BLaER1 treated with 17β-estradiol and CSF1 and Interleukin-3, amounts not matched to agents 10 nM and 100 nM (cell line): ENCODE results near the gene FRMD8.
"Not testable (repeated sequence)": the region's sequence is repeated elsewhere in the genome, so short reads cannot be mapped to it uniquely, and the experiment has no call there.

Experiments used
- H3K27ac ChIP-seq, 11 experiments: shearing (Covaris generic); formaldehyde crosslinking; 2 replicates each; pipeline ENCODE4 v1.8.1; 2022
- H3K27me3 ChIP-seq, 11 experiments: shearing (Covaris generic); formaldehyde crosslinking; 2 replicates each; pipeline ENCODE4 v1.8.1; 2022
- H3K36me3 ChIP-seq, 11 experiments: shearing (Covaris generic); formaldehyde crosslinking; 2 replicates each; pipeline ENCODE4 v1.8.1; 2022
- H3K4me1 ChIP-seq, 10 experiments: shearing (Covaris generic); formaldehyde crosslinking; 2 replicates each; pipeline ENCODE4 v1.8.1; 2022
- H3K4me2 ChIP-seq, 11 experiments: shearing (Covaris generic); formaldehyde crosslinking; 2 replicates each; pipeline ENCODE4 v1.8.1; 2022
- H3K4me3 ChIP-seq, 10 experiments: shearing (Covaris generic); formaldehyde crosslinking; 2 replicates each; pipeline ENCODE4 v1.8.1; 2022
- H3K9ac ChIP-seq, 11 experiments: shearing (Covaris generic); formaldehyde crosslinking; 2 replicates each; pipeline ENCODE4 v1.8.1; 2022
- H3K9me3 ChIP-seq, 11 experiments: shearing (Covaris generic); formaldehyde crosslinking; replicated peaks in 1 of 11; 2 replicates each; pipeline ENCODE4 v1.8.1; 2022
- H4K20me1 ChIP-seq, 11 experiments: shearing (Covaris generic); formaldehyde crosslinking; 2 replicates each; pipeline ENCODE4 v1.8.1; 2022
- Cebpa-rat ChIP-seq, 11 experiments: shearing (Covaris generic); IDR thresholded peaks; 2 replicates each; pipeline ENCODE4 v1.8.1; 2022

FRMD8 gene

GRCh38 chr11:65446446-65447277, 60.2 kb downstream of the FRMD8 start:
- H3K4me3 ChIP-seq: no peak overlapping the region
- H3K27me3 ChIP-seq: no peaks in the 10 kb centered on the region
- peak overlapping the region in 10 of 11 experiments; percentile 32 to 89 (median 53); a peak in 17 of 22 replicates for H3K27ac ChIP-seq
- peaks cover 0 to 15% (median 0%) of the 10 kb centered on the region in 11 experiments; a peak in 5 of 22 replicates for H3K9me3 ChIP-seq
- H3K9ac ChIP-seq: peak overlapping the region in 5 of 11 experiments; percentile 21 to 63 (median 41); a peak in 6 of 22 replicates
- no peak for TF ChIP-seq Cebpa-rat (IDR thresholded peaks at IDR 0.05)
- peaks cover 0 to 42% (median 0%) of the 10 kb centered on the region in 11 experiments; a peak in 5 of 22 replicates for H3K36me3 ChIP-seq
- H3K4me2 ChIP-seq: peak overlapping the region in 8 of 11 experiments; percentile 55 to 93 (median 76); a peak in 16 of 22 replicates
- peaks cover 20 to 84% (median 72%) of the 10 kb centered on the region in 10 experiments for H3K4me1 ChIP-seq
- peaks cover 24 to 77% (median 50%) of the 10 kb centered on the region in 11 experiments; a peak in 19 of 22 replicates for H4K20me1 ChIP-seq

GRCh38 chr11:65448074-65448417, 61.6 kb downstream of the FRMD8 start:
- Histone ChIP-seq H3K4me2 (peak overlapping the region in 8 of 11 experiments; percentile 52 to 77 (median 66); a peak in 13 of 22 replicates), H3K27me3 (no peaks in the 10 kb centered on the region), H3K9ac (peak overlapping the region in 2 of 11 experiments; percentile 18 to 43; a peak in 1 of 22 replicates), H3K4me3 (no peak overlapping the region), H3K27ac (peak overlapping the region in 3 of 11 experiments; percentile 14 to 42 (median 26); a peak in 6 of 22 replicates), H4K20me1 (peaks cover 16 to 63% (median 37%) of the 10 kb centered on the region in 11 experiments; a peak in 18 of 22 replicates), H3K4me1 (peaks cover 15 to 70% (median 59%) of the 10 kb centered on the region in 10 experiments), H3K9me3 (peaks cover 0 to 15% (median 0%) of the 10 kb centered on the region in 11 experiments; a peak in 5 of 22 replicates), H3K36me3 (peaks cover 0 to 28% (median 0%) of the 10 kb centered on the region in 11 experiments; a peak in 5 of 22 replicates)
- no peak for TF ChIP-seq Cebpa-rat (IDR thresholded peaks at IDR 0.05)

GRCh38 chr11:65448418-65449105, 62.1 kb downstream of the FRMD8 start:
- Histone ChIP-seq H3K4me2 (peak overlapping the region in 8 of 11 experiments; percentile 52 to 77 (median 66); a peak in 16 of 22 replicates), H3K9ac (peak overlapping the region in 3 of 11 experiments; percentile 18 to 43 (median 23); a peak in 1 of 22 replicates), H3K9me3 (peaks cover 0 to 15% (median 0%) of the 10 kb centered on the region in 11 experiments; a peak in 5 of 22 replicates)

GRCh38 chr11:65451301-65451700, 64.9 kb downstream of the FRMD8 start:
- peaks cover 0 to 30% (median 4%) of the 10 kb centered on the region in 11 experiments; a peak in 12 of 22 replicates for H4K20me1 ChIP-seq
- peaks cover 0 to 15% (median 0%) of the 10 kb centered on the region in 11 experiments; a peak in 5 of 22 replicates for H3K9me3 ChIP-seq
- H3K4me3 ChIP-seq, H3K27me3 ChIP-seq, H3K4me2 ChIP-seq, H3K27ac ChIP-seq, H3K9ac ChIP-seq, H3K36me3 ChIP-seq: not testable (repeated sequence)
- H3K4me1 ChIP-seq: peaks cover 37 to 60% (median 53%) of the 10 kb centered on the region in 10 experiments

More at GRCh38 chr11:65448418-65449105, 62.1 kb downstream of the FRMD8 start:
- Histone ChIP-seq H3K27me3 (no peaks in the 10 kb centered on the region), H3K4me3 (no peak overlapping the region), H3K4me1 (peaks cover 16 to 65% (median 56%) of the 10 kb centered on the region in 10 experiments), H3K36me3 (peaks cover 0 to 23% (median 0%) of the 10 kb centered on the region in 11 experiments; a peak in 5 of 22 replicates), H4K20me1 (peaks cover 13 to 58% (median 31%) of the 10 kb centered on the region in 11 experiments; a peak in 17 of 22 replicates), H3K27ac (peak overlapping the region in 4 of 11 experiments; percentile 14 to 42 (median 22); a peak in 7 of 22 replicates)
- no peak for TF ChIP-seq Cebpa-rat (IDR thresholded peaks at IDR 0.05)

- peak overlapping the region in 3 of 11 experiments; percentile 57 to 97 (median 91); a peak in 3 of 22 replicates for H3K4me2 ChIP-seq
- peaks cover 0 to 15% (median 0%) of the 10 kb centered on the region in 11 experiments; a peak in 5 of 22 replicates for H3K9me3 ChIP-seq
- not testable (repeated sequence) for H3K27me3 ChIP-seq, H3K36me3 ChIP-seq, H3K9ac ChIP-seq, H3K4me3 ChIP-seq, H3K27ac ChIP-seq
- peaks cover 0 to 21% (median 0%) of the 10 kb centered on the region in 11 experiments; a peak in 5 of 22 replicates for H4K20me1 ChIP-seq
- peaks cover 42 to 64% (median 52%) of the 10 kb centered on the region in 10 experiments for H3K4me1 ChIP-seq
Measured at GRCh38 chr11:65452259-65452658, 65.8 kb downstream of the FRMD8 start.

- peaks cover 0 to 14% (median 0%) of the 10 kb centered on the region in 11 experiments; a peak in 4 of 22 replicates for H4K20me1 ChIP-seq
- H3K4me2 ChIP-seq: peak overlapping the region in 4 of 11 experiments; percentile 57 to 97 (median 90); a peak in 8 of 22 replicates
- no peaks in the 10 kb centered on the region for H3K36me3 ChIP-seq
- 0 out of 22 replicates have a peak overlapping the region, but pooled peaks of 1 of the 11 experiments have one; percentile 10 for H3K9ac ChIP-seq
- no peaks in the 10 kb centered on the region for H3K27me3 ChIP-seq
- H3K27ac ChIP-seq: peak overlapping the region in 3 of 11 experiments; percentile 5 to 75 (median 51); a peak in 5 of 22 replicates
- H3K9me3 ChIP-seq: peaks cover 0 to 15% (median 0%) of the 10 kb centered on the region in 11 experiments; a peak in 5 of 22 replicates
- H3K4me1 ChIP-seq: peaks cover 41 to 67% (median 53%) of the 10 kb centered on the region in 10 experiments
- H3K4me3 ChIP-seq: no peak overlapping the region
- TF ChIP-seq Cebpa-rat (IDR thresholded peaks at IDR 0.05): no peak
Measured at GRCh38 chr11:65452806-65453490, 66.5 kb downstream of the FRMD8 start.

- Histone ChIP-seq H3K9ac (peak overlapping the region; percentile 66 to 82 (median 76); a peak in 20 of 22 replicates), H3K9me3 (peaks cover 0 to 15% (median 0%) of the 10 kb centered on the region in 11 experiments; a peak in 5 of 22 replicates), H3K4me1 (peaks cover 28 to 54% (median 41%) of the 10 kb centered on the region in 10 experiments), H4K20me1 (peaks cover 0 to under 1% (median 0%) of the 10 kb centered on the region in 11 experiments; a peak in 1 of 22 replicates), H3K4me3 (peak overlapping the region; percentile 54 to 68 (median 60)), H3K27ac (peak overlapping the region in 9 of 11 experiments; percentile 59 to 82 (median 75); a peak in 14 of 22 replicates), H3K4me2 (peak overlapping the region; percentile 90 to 97 (median 92)), H3K36me3 (no peaks in the 10 kb centered on the region), H3K27me3 (no peaks in the 10 kb centered on the region)
- no peak for TF ChIP-seq Cebpa-rat (IDR thresholded peaks at IDR 0.05)
Measured at GRCh38 chr11:65454311-65454695, 67.9 kb downstream of the FRMD8 start.
